ENCODE data around the gene ALG5. TPM values are rescaled to one million over a fixed set of nuclear protein-coding genes. Genes with fewer than 3 reads are reported as not detected.
A peak's percentile ranks its signal among the peaks of the same experiment; 100 is the strongest.

ALG5 gene
- total RNA-seq, 1 donor from 2014 or later = 32.1 TPM

- no peak for DNase-seq (ENCODE audit: low spot score)
- Mint-ChIP-seq H3K36me3 (ENCODE audit: low read depth) (peaks cover 35% of the 10 kb centered on the region), H3K9me3 (ENCODE audit: low read depth) (peaks cover 15% of the 10 kb centered on the region), H3K4me1 (ENCODE audit: low read depth) (no peaks in the 10 kb centered on the region), H3K27me3 (ENCODE audit: low read depth) (no peaks in the 10 kb centered on the region), H3K4me3 (ENCODE audit: unreplicated experiment) (no peak overlapping the region), H3K27ac (ENCODE audit: unreplicated experiment) (no peak overlapping the region)
- no peak for TF ChIP-seq CTCF (IDR thresholded peaks at IDR 0.05)
Observed at GRCh38 chr13:36973009-36973408, 26.1 kb downstream of the ALG5 start.

- TF ChIP-seq CTCF (IDR thresholded peaks at IDR 0.05) = no peak
- DNase-seq (ENCODE audit: low spot score) = no peak
- peaks cover 33% of the 10 kb centered on the region for H3K36me3 Mint-ChIP-seq (ENCODE audit: low read depth)
- H3K27me3 Mint-ChIP-seq (ENCODE audit: low read depth) = no peaks in the 10 kb centered on the region
- H3K4me3 Mint-ChIP-seq (ENCODE audit: unreplicated experiment) = no peak overlapping the region
- peaks cover 9% of the 10 kb centered on the region for H3K4me1 Mint-ChIP-seq (ENCODE audit: low read depth)
- H3K27ac Mint-ChIP-seq (ENCODE audit: unreplicated experiment) = no peak overlapping the region
- H3K9me3 Mint-ChIP-seq (ENCODE audit: low read depth) = no peaks in the 10 kb centered on the region
Observed at GRCh38 chr13:36966404-36966803, 32.7 kb downstream of the ALG5 start.

- Mint-ChIP-seq H3K9me3 (ENCODE audit: low read depth) (no peaks in the 10 kb centered on the region), H3K4me1 (ENCODE audit: low read depth) (peaks cover 9% of the 10 kb centered on the region), H3K36me3 (ENCODE audit: low read depth) (peaks cover 34% of the 10 kb centered on the region), H3K27me3 (ENCODE audit: low read depth) (no peaks in the 10 kb centered on the region), H3K4me3 (ENCODE audit: unreplicated experiment) (no peak overlapping the region), H3K27ac (ENCODE audit: unreplicated experiment) (peak overlapping the region; percentile 75)
- DNase-seq (ENCODE audit: low spot score) = no peak
- no peak for TF ChIP-seq CTCF (IDR thresholded peaks at IDR 0.05)
Observed at GRCh38 chr13:36965767-36966166, 33.4 kb downstream of the ALG5 start.

- Mint-ChIP-seq H3K4me3 (ENCODE audit: unreplicated experiment) (no peak overlapping the region), H3K27me3 (ENCODE audit: low read depth) (no peaks in the 10 kb centered on the region), H3K9me3 (ENCODE audit: low read depth) (no peaks in the 10 kb centered on the region), H3K4me1 (ENCODE audit: low read depth) (peaks cover 9% of the 10 kb centered on the region), H3K36me3 (ENCODE audit: low read depth) (peaks cover 21% of the 10 kb centered on the region), H3K27ac (ENCODE audit: unreplicated experiment) (peak overlapping the region; percentile 19)
- no peak for DNase-seq (ENCODE audit: low spot score)
- TF ChIP-seq CTCF (IDR thresholded peaks at IDR 0.05) = no peak
Observed at GRCh38 chr13:36959456-36960116, 39.6 kb downstream of the ALG5 start.

GRCh38 chr13:36954542-36954941 lies 44.6 kb downstream of the ALG5 start:
- Mint-ChIP-seq H3K9me3 (ENCODE audit: low read depth) (no peaks in the 10 kb centered on the region), H3K4me1 (ENCODE audit: low read depth) (peaks cover 3% of the 10 kb centered on the region), H3K27me3 (ENCODE audit: low read depth) (no peaks in the 10 kb centered on the region), H3K27ac (ENCODE audit: unreplicated experiment) (no peak overlapping the region), H3K4me3 (ENCODE audit: unreplicated experiment) (no peak overlapping the region), H3K36me3 (ENCODE audit: low read depth) (peaks cover 20% of the 10 kb centered on the region)
- no peak for TF ChIP-seq CTCF (IDR thresholded peaks at IDR 0.05)
- no peak for DNase-seq (ENCODE audit: low spot score)
